Fibroblast of the conjunctiva (primary cell): ENCODE data around the gene CDKN2AIPNL.

Source experiments
- DNase-seq: peaks from one replicate; pipeline ENCODE4 v3.0.0-alpha.2; 2010; ENCODE audit warnings: low read depth

The CDKN2AIPNL gene

GRCh38 chr5:134411546-134412266 lies at the start of gene CDKN2AIPNL:
CDKN2AIPNL (minus strand) TSS chr5:134411881; CDS start chr5:134411854, 27 bp downstream.
- DNase-seq: peak; percentile 67

GRCh38 chr5:134460551-134460950 lies 48.9 kb upstream of the CDKN2AIPNL start:
- DNase-seq: no peak

DNA sequence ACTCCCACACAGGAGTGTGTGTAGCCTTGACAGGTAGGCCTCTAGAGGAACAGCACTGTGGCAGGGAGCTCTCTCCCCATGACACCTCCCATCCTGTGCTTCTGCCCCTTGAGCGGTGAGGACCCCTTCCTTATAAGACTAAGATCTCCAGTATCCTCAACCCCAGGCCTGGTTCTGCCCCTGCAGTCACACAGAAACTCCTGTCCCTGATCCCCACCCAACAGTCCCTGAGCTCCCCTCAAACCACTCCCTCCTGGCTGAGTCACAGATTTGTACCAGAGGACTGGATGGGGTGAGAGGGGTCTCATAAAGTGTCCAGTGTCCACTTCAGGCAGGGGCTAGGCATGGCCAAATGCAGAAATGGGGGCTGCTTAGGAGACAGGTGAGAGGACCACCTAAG lies 47.8 kb upstream of the CDKN2AIPNL start:
- DNase-seq: no peak

DNA sequence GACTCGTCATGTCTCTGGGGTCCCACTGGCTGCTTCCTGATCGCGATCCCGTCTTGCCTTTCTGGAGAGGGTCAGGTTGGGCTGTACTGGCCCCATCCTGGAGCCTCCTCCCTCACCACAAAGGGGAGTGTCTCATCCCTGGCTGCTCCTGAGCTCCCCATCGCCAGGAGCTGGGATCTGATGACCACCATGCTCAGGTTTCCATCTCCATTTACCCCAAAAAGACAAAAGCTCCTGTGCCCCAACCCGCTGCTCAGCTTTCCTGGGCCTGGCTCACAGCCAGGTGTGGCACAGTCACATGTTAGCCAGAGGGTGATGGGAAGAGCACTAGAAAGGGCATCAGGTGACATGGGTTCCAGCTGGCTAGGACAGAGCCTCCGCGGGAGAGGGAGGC lies 47.3 kb upstream of the CDKN2AIPNL start:
- DNase-seq: no peak

- peak; percentile 46 for DNase-seq
These were observed 46.7 kb upstream of the CDKN2AIPNL start for GRCh38 chr5:134458234-134459009.

GRCh38 chr5:134457801-134458200 lies 46.1 kb upstream of the CDKN2AIPNL start:
- no peak for DNase-seq

- DNase-seq: no peak
These were observed 45.1 kb upstream of the CDKN2AIPNL start for GRCh38 chr5:134456825-134457224.

GRCh38 chr5:134455466-134455865 lies 43.8 kb upstream of the CDKN2AIPNL start:
- DNase-seq: no peak

GRCh38 chr5:134453016-134453415 lies 41.3 kb upstream of the CDKN2AIPNL start:
- no peak for DNase-seq

DNA sequence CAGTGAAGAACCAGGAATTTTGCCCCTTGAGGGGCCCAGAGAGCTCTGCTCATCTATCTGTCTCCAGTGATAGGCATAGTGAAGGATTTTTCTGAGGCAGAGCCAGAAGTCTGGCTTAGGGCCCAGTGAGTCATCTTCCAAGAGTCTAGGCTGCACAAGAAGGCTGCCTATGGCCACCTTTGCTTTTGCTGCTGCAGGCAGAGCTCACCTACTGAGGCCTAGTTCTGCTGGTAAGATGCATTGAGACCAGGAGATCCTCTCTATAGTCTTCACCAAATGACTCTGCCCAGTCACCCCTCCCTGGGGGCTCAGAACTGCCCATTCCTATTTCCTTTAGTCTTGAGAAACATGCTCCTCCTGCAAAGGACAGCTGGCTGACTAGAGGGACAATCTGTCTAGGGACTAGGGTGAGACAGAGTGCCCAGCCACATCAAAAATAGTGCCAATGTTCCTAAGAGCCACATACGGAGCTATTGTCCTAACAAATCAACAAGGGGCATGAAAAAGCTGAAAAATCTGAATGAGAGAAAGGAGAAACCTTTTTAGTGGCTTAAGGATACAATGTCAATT lies 40.3 kb upstream of the CDKN2AIPNL start:
- peak; percentile 61 for DNase-seq

DNA sequence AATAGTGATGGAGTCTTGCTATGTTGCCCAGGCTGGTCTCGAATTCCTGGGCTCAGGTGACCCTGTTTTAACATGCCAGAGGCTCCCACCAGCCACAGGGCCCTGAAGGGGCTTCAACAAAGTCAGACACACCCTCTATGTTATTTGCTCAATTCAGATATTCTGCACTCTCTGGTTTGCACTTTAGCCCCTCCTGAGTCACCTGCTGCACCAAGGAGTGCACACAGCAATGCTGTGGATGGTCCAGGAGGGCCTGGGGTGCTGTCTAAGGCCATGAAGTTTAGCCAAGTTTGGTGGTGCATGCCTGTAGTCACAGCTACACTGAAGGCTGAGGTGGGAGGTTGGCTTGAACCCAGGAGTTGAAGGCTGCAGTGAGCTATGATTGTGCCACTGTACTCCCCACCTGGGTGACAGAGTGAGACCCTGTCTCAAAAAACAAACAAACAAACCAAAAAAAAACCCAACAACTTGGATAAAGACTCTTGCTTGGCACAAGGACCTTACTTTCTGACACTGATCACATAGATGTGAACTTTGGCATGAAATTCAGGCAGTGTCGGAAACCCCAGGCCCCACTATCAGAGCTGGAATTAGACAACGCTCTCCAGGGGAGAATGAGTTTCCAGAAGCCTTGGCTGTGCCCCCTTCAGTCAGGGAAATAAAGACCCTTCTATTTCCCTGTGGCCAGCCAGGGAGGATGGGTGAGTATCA lies 39.7 kb upstream of the CDKN2AIPNL start:
- DNase-seq: no peak

- no peak for DNase-seq
These were observed 38.7 kb upstream of the CDKN2AIPNL start for GRCh38 chr5:134450374-134450773.

DNA sequence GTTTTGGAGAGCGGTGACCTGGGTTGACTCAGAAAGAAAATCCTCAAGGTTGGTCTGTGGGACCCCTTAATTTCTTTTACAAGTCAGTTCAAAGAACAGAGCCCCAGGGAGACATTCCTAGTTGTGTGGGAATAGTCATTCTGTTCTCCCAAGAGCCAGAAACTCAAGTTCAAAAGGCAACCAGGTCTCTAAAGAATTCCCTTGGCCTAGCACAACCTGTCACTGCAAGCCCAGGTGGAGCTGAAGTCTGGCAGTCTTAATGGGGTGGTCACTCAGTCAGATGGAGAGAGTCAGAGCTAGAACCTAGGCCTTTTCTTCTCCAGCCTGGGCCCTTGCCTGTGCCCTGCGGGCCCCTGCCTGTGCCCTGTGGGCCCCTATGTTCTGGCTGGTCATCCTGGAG lies 37.5 kb upstream of the CDKN2AIPNL start:
- DNase-seq: no peak

GRCh38 chr5:134447815-134448520 lies 36.3 kb upstream of the CDKN2AIPNL start:
- DNase-seq: no peak

DNA sequence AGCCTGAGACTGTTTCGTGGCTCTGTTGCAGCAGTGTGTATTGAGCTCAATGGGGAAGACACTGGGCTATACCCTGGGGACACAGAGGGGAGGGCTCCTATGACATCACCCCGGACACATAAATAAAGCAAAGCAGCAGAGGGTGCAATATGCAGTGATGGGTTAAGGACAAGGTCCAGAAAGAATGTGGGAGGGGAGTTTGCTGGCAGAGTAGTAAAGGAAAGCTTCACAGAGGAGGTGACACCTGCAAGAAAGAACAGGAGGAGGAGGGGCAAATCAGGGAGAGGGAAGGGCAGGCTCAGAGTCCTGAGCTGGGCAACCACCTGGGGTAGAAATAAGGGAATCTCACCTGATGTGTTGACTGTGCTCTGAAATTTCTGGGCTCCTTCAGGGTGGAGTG lies 35.3 kb upstream of the CDKN2AIPNL start:
- no peak for DNase-seq

DNA sequence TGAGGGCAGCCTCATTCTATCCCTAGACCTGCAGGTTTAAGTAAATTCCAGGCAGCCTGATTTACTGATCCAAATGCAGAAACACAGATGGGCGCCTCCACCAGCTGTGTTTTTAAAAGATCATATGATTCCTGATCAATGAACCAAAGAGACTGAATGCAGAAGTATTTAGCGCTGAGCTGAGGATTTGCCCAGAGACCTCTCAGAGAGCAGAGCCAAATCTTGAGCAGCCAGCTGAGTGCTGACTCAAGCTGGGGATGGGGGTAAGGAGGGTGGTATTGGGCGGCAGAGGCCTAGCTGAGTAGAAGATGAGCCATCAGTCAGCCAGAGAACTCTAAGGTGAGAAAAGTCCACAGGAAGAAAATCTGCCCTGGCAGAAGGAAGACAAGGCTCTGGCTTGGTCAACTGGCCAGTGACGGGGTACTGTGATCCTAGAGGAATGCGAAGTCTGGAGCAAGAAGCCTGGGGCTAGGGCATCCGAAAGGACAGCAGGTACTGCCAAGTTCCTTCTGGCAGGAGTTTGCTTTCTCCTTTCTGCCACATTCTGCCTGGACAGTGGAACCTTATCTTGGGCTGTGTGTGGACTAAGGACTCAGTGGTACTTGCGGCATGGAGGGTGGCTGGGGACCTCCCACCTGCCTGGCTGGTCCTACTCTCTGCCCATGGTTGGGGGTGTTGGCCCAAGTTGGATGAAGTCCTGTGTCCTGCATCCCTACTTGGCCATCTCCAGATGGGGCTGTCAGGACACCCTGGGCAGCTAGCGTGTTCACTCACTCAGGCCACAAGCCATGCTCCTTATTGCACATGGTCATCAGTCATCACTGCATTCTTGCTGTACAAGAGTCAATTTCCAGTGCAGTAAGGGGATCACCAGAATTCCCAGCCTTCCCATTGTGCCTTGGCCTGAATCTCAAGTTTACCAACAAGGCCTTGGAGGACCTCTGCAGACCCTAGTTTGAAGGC lies 34.5 kb upstream of the CDKN2AIPNL start:
- no peak for DNase-seq

DNA sequence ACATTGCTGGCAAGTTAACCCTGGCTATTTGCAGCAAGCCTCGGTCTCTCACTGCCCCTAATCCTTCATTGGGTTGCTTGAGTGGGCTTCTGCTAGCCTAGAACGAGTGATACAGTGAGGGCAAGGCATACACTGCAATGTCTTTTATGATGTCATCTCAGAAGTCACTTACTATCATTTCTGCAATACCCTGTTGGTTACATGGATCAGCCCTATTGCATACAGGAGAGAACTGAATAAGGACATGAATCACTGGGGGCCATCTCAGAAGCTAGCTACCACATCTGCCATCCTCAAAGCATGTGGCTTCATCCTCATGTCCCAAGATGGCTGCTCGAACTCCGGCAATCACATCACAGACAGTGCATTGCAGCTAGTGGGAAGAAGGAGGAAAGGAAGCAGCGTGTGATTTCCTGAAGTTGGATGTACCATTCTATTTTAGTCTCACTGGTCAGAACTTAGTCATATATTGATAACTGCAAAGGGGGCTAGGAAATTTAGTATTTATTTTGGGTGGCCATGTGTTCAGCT lies 33.3 kb upstream of the CDKN2AIPNL start:
- DNase-seq: no peak

GRCh38 chr5:134440201-134440755 lies 28.6 kb upstream of the CDKN2AIPNL start:
- DNase-seq: no peak

GRCh38 chr5:134439210-134439654 lies 27.6 kb upstream of the CDKN2AIPNL start:
- DNase-seq: peak; percentile 95

DNA sequence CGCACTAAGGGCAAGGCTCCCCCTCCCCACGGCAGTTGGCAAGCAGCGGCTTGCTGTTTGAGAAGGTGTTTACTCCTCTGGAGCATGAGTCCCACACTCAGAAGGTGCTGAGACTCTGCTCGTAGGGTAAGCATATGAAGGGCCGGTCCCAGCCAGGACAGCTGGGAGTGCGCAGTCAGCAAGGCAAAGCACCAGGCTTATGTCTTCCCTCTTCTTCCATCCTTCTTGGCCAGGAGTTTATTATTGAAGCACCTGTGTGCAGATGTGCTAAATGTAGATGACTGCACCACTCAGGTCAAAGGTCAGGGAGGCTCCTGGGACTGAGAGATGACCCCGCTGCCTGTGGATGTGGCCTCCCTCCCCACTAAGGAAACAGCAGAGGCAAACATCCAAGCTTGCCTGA lies 27.0 kb upstream of the CDKN2AIPNL start:
- DNase-seq: no peak
